ENCODE measurements around the gene EPG5. TPM values are rescaled to one million over a fixed set of nuclear protein-coding genes. Genes with fewer than 3 reads are reported as not detected.
"Not testable (repeated sequence)": the region's sequence is repeated elsewhere in the genome, so short reads cannot be mapped to it uniquely, and the experiment has no call there.

EPG5 gene
- polyA plus RNA-seq, 2 donors, result 5.1 to 8.1 TPM

- Histone ChIP-seq H3K4me1 (ENCODE audit: control insufficient read depth in 2 of 2, insufficient read depth in 2 of 2, low read length in 1 of 2) (peaks cover 2 to 6% of the 10 kb centered on the region in 2 donors), H3K27ac (ENCODE audit: low read depth in 2 of 2, low read length in 1 of 2) (no peak overlapping the region), H3K9me3 (ENCODE audit: control insufficient read depth in 2 of 2, insufficient read depth in 1 of 2, low read depth in 1 of 2, low read length in 1 of 2) (peaks cover 0 to 2% of the 10 kb centered on the region in 2 donors), H3K27me3 (ENCODE audit: control insufficient read depth in 1 of 2, insufficient read depth in 2 of 2, low read length in 2 of 2) (peaks cover 7 to 17% of the 10 kb centered on the region in 2 donors), H3K36me3 (ENCODE audit: control insufficient read depth in 2 of 2, insufficient read depth in 2 of 2, low read length in 1 of 2) (no peaks in the 10 kb centered on the region), H3K4me3 (ENCODE audit: low read depth in 1 of 2, low read length in 2 of 2) (no peak overlapping the region)
- WGBS, 2 donors, result 65 to 83% methylated on average over 7 of the region's 7 CpGs
Observed at GRCh38 chr18:45830917-45831316, 136.2 kb downstream of the EPG5 start.

GRCh38 chr18:45829855-45830254 lies 137.3 kb downstream of the EPG5 start:
- Histone ChIP-seq H3K36me3 (ENCODE audit: control insufficient read depth in 2 of 2, insufficient read depth in 2 of 2, low read length in 1 of 2) (no peaks in the 10 kb centered on the region), H3K4me1 (ENCODE audit: control insufficient read depth in 2 of 2, insufficient read depth in 2 of 2, low read length in 1 of 2) (peaks cover 2 to 8% of the 10 kb centered on the region in 2 donors), H3K4me3 (ENCODE audit: low read depth in 1 of 2, low read length in 2 of 2) (no peak overlapping the region), H3K27ac (ENCODE audit: low read depth in 2 of 2, low read length in 1 of 2) (no peak overlapping the region), H3K9me3 (ENCODE audit: control insufficient read depth in 2 of 2, insufficient read depth in 1 of 2, low read depth in 1 of 2, low read length in 1 of 2) (peaks cover 0 to 2% of the 10 kb centered on the region in 2 donors), H3K27me3 (ENCODE audit: control insufficient read depth in 1 of 2, insufficient read depth in 2 of 2, low read length in 2 of 2) (peaks cover 7 to 17% of the 10 kb centered on the region in 2 donors)
- 57 to 65% methylated on average over 9 of the region's 9 CpGs for WGBS, 2 donors

GRCh38 chr18:45828917-45829811 lies 138.0 kb downstream of the EPG5 start:
- Histone ChIP-seq H3K4me3 (ENCODE audit: low read depth in 1 of 2, low read length in 2 of 2) (no peak overlapping the region), H3K27me3 (ENCODE audit: control insufficient read depth in 1 of 2, insufficient read depth in 2 of 2, low read length in 2 of 2) (peaks cover 6 to 13% of the 10 kb centered on the region in 2 donors), H3K4me1 (ENCODE audit: control insufficient read depth in 2 of 2, insufficient read depth in 2 of 2, low read length in 1 of 2) (peaks cover 2 to 8% of the 10 kb centered on the region in 2 donors), H3K9me3 (ENCODE audit: control insufficient read depth in 2 of 2, insufficient read depth in 1 of 2, low read depth in 1 of 2, low read length in 1 of 2) (peaks cover 0 to 2% of the 10 kb centered on the region in 2 donors), H3K27ac (ENCODE audit: low read depth in 2 of 2, low read length in 1 of 2) (no peak overlapping the region), H3K36me3 (ENCODE audit: control insufficient read depth in 2 of 2, insufficient read depth in 2 of 2, low read length in 1 of 2) (no peaks in the 10 kb centered on the region)
- 43 to 48% methylated on average over 9 of the region's 9 CpGs for WGBS, 2 donors

- 91 to 92% methylated on average over 4 of the region's 4 CpGs for WGBS, 2 donors
Observed at GRCh38 chr18:45826716-45827115, 140.4 kb downstream of the EPG5 start.

GRCh38 chr18:45826084-45826483 lies 141.0 kb downstream of the EPG5 start:
- peaks cover 2% of the 10 kb centered on the region in 2 donors for H3K27me3 ChIP-seq (ENCODE audit: control insufficient read depth in 1 of 2, insufficient read depth in 2 of 2, low read length in 2 of 2)
- peaks cover 2 to 8% of the 10 kb centered on the region in 2 donors for H3K4me1 ChIP-seq (ENCODE audit: control insufficient read depth in 2 of 2, insufficient read depth in 2 of 2, low read length in 1 of 2)
- no peaks in the 10 kb centered on the region for H3K9me3 ChIP-seq (ENCODE audit: control insufficient read depth in 2 of 2, insufficient read depth in 1 of 2, low read depth in 1 of 2, low read length in 1 of 2)
- H3K36me3 ChIP-seq (ENCODE audit: control insufficient read depth in 2 of 2, insufficient read depth in 2 of 2, low read length in 1 of 2), result no peaks in the 10 kb centered on the region
- no peak overlapping the region for H3K4me3 ChIP-seq (ENCODE audit: low read depth in 1 of 2, low read length in 2 of 2)
- H3K27ac ChIP-seq (ENCODE audit: low read depth in 2 of 2, low read length in 1 of 2), result no peak overlapping the region
- WGBS, 2 donors, result 75 to 81% methylated on average over 4 of the region's 4 CpGs

More at GRCh38 chr18:45826716-45827115, 140.4 kb downstream of the EPG5 start:
- H3K4me1 ChIP-seq (ENCODE audit: control insufficient read depth in 2 of 2, insufficient read depth in 2 of 2, low read length in 1 of 2); H3K36me3 ChIP-seq (ENCODE audit: control insufficient read depth in 2 of 2, insufficient read depth in 2 of 2, low read length in 1 of 2); H3K4me3 ChIP-seq (ENCODE audit: low read depth in 1 of 2, low read length in 2 of 2); H3K27ac ChIP-seq (ENCODE audit: low read depth in 2 of 2, low read length in 1 of 2); H3K27me3 ChIP-seq (ENCODE audit: control insufficient read depth in 1 of 2, insufficient read depth in 2 of 2, low read length in 2 of 2); H3K9me3 ChIP-seq (ENCODE audit: control insufficient read depth in 2 of 2, insufficient read depth in 1 of 2, low read depth in 1 of 2, low read length in 1 of 2): not testable (repeated sequence)

GRCh38 chr18:45825258-45826044 lies 141.7 kb downstream of the EPG5 start, which contains the start of gene SIGLEC15:
SIGLEC15 (plus strand) TSS chr18:45825675; CDS start chr18:45825729, 54 bp downstream.
- H3K27me3 ChIP-seq (ENCODE audit: control insufficient read depth in 1 of 2, insufficient read depth in 2 of 2, low read length in 2 of 2), result peaks cover 2 to 6% of the 10 kb centered on the region in 2 donors
- no peaks in the 10 kb centered on the region for H3K36me3 ChIP-seq (ENCODE audit: control insufficient read depth in 2 of 2, insufficient read depth in 2 of 2, low read length in 1 of 2)
- no peak within 1 kb of the TSS for H3K4me3 ChIP-seq (ENCODE audit: low read depth in 1 of 2, low read length in 2 of 2)
- no peak within 1 kb of the TSS for H3K27ac ChIP-seq (ENCODE audit: low read depth in 2 of 2, low read length in 1 of 2)
- WGBS, 2 donors, result 62 to 72% methylated on average over 12 of the region's 12 CpGs
- no peaks in the 10 kb centered on the region for H3K9me3 ChIP-seq (ENCODE audit: control insufficient read depth in 2 of 2, insufficient read depth in 1 of 2, low read depth in 1 of 2, low read length in 1 of 2)
- H3K4me1 ChIP-seq (ENCODE audit: control insufficient read depth in 2 of 2, insufficient read depth in 2 of 2, low read length in 1 of 2), result peaks cover 2 to 8% of the 10 kb centered on the region in 2 donors

GRCh38 chr18:45821711-45822110 lies 145.4 kb downstream of the EPG5 start:
- H3K9me3 ChIP-seq (ENCODE audit: control insufficient read depth in 2 of 2, insufficient read depth in 1 of 2, low read depth in 1 of 2, low read length in 1 of 2), result peaks cover 0 to 3% of the 10 kb centered on the region in 2 donors
- WGBS, 2 donors, result 68 to 79% methylated on average over 1 of the region's 1 CpG

GRCh38 chr18:45821026-45821425 lies 146.1 kb downstream of the EPG5 start:
- H3K9me3 ChIP-seq (ENCODE audit: control insufficient read depth in 2 of 2, insufficient read depth in 1 of 2, low read depth in 1 of 2, low read length in 1 of 2), result peaks cover 0 to 3% of the 10 kb centered on the region in 2 donors
- no peaks in the 10 kb centered on the region for H3K36me3 ChIP-seq (ENCODE audit: control insufficient read depth in 2 of 2, insufficient read depth in 2 of 2, low read length in 1 of 2)
- H3K4me3 ChIP-seq (ENCODE audit: low read depth in 1 of 2, low read length in 2 of 2), result no peak overlapping the region
- no peak overlapping the region for H3K27ac ChIP-seq (ENCODE audit: low read depth in 2 of 2, low read length in 1 of 2)
- 80 to 90% methylated on average over 2 of the region's 2 CpGs for WGBS, 2 donors
- H3K4me1 ChIP-seq (ENCODE audit: control insufficient read depth in 2 of 2, insufficient read depth in 2 of 2, low read length in 1 of 2), result peaks cover 0 to 2% of the 10 kb centered on the region in 2 donors
- peaks cover 2 to 7% of the 10 kb centered on the region in 2 donors for H3K27me3 ChIP-seq (ENCODE audit: control insufficient read depth in 1 of 2, insufficient read depth in 2 of 2, low read length in 2 of 2)

More at GRCh38 chr18:45821711-45822110, 145.4 kb downstream of the EPG5 start:
- Histone ChIP-seq H3K27me3 (ENCODE audit: control insufficient read depth in 1 of 2, insufficient read depth in 2 of 2, low read length in 2 of 2) (peaks cover 2 to 7% of the 10 kb centered on the region in 2 donors), H3K27ac (ENCODE audit: low read depth in 2 of 2, low read length in 1 of 2) (no peak overlapping the region), H3K4me1 (ENCODE audit: control insufficient read depth in 2 of 2, insufficient read depth in 2 of 2, low read length in 1 of 2) (peaks cover 0 to 2% of the 10 kb centered on the region in 2 donors), H3K4me3 (ENCODE audit: low read depth in 1 of 2, low read length in 2 of 2) (no peak overlapping the region), H3K36me3 (ENCODE audit: control insufficient read depth in 2 of 2, insufficient read depth in 2 of 2, low read length in 1 of 2) (no peaks in the 10 kb centered on the region)

- H3K27ac ChIP-seq (ENCODE audit: low read depth in 2 of 2, low read length in 1 of 2), result no peak overlapping the region
- H3K27me3 ChIP-seq (ENCODE audit: control insufficient read depth in 1 of 2, insufficient read depth in 2 of 2, low read length in 2 of 2), result peaks cover 2 to 7% of the 10 kb centered on the region in 2 donors
- peaks cover 0 to 3% of the 10 kb centered on the region in 2 donors for H3K9me3 ChIP-seq (ENCODE audit: control insufficient read depth in 2 of 2, insufficient read depth in 1 of 2, low read depth in 1 of 2, low read length in 1 of 2)
- H3K4me3 ChIP-seq (ENCODE audit: low read depth in 1 of 2, low read length in 2 of 2), result no peak overlapping the region
- 67 to 72% methylated on average over 3 of the region's 3 CpGs for WGBS, 2 donors
- H3K4me1 ChIP-seq (ENCODE audit: control insufficient read depth in 2 of 2, insufficient read depth in 2 of 2, low read length in 1 of 2), result no peaks in the 10 kb centered on the region
- H3K36me3 ChIP-seq (ENCODE audit: control insufficient read depth in 2 of 2, insufficient read depth in 2 of 2, low read length in 1 of 2), result no peaks in the 10 kb centered on the region
Observed at GRCh38 chr18:45820106-45820745, 146.9 kb downstream of the EPG5 start.

All from esophagus (tissue), 2 donors.